ELF-1 (cell line): ENCODE data around the gene TMEM30A.

Source experiments
- DNase-seq: peaks from one replicate; pipeline ENCODE4 v3.0.0-alpha.2; 2016; ENCODE audit warnings: low read depth, low spot score

Gene TMEM30A

DNA sequence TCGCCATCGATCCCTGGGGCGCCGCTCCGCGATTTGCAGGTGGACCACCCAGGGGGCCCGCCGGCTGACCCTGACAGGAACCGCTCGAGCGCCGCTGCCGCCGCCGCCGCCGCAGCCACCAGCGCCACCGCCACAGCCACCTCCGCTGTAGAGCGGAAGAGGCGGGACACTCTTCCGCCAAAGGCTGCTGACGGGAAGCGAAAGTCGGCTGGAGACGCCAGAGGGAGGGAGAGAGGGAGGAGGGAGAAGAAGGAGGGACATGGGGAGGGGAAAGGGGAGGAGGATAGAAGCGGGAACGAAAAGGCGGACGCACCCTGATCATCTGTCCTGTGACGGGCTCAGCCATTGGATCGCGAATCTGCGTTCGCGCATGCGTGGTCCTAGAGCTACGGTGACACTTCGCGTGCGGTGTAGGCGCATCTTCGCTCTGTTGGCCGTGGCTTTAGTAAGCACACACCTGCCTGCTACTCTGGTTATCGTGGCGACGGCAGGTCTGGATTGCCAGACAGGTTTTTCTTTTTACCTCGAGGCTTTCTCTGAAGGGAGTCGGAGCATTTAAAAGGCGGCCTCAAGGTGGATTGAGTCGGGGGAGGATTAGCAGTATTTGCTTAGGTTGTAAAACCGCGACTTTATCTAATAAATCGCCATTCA, at the start of gene TMEM30A:
TMEM30A (minus strand) TSS at position 161 of the 651 bp plus-strand sequence; CDS start at position 7, 154 bp downstream.
- DNase-seq = peak; percentile 99

DNA sequence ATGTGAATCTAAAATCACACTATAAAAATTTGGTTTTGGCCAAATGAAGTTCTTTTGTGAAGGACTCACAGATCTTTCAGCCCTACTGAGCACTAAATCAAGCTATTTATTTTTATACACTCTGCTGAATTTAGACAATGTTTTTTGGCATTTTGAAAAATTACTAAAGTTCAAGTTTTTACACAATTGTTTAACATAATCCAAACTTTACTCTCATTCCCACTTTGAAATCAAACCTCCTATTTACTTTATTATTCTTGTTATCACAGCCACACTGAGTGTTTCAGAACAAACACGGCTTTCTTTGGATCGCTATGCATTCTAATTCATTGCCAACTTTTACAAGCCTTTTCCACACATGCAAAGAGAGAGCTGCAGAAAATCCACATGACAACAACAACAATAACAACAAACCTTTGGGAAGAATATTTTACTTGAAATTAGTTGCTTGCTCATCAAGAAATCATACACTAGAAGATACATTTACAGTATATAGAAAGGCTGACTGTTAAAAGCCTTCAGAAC, 49.1 kb upstream of the TMEM30A start:
- no peak for DNase-seq

DNA sequence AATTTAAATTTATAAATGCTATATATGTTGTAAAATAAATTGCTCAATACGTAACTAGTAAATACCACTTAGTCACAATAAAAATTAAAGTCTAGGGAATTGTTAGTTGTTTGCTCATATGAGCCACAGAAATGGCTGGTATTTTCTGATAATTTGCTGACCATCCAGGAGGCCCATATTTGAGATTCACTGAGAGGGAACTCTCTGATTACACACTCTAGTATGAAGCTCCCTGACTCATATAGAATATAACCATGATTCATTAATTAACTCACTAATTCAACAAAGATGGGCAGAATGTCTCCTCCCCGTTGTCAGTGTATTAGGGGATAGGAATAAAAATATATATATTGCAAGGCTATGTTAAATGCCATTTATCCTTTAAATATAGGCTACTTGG, 46.6 kb upstream of the TMEM30A start:
- no peak for DNase-seq

DNA sequence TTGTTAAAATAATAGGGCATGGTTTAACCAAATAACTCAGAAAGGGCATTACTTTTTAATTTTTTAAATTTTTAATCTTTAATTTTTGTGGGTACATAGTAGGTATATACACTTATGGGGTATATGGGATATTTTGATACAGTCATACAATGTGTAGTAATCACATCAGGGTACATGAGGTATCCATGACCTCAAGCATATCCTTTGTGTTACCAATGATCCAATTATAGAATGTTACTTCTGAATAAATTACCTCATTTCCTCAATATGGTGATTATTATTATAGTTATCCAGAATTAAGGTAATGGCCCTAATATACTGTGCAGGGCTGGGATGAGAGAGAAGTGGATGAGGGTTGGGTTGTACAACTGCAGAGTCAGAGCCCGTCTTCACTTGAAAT, 45.1 kb upstream of the TMEM30A start:
- no peak for DNase-seq

DNA sequence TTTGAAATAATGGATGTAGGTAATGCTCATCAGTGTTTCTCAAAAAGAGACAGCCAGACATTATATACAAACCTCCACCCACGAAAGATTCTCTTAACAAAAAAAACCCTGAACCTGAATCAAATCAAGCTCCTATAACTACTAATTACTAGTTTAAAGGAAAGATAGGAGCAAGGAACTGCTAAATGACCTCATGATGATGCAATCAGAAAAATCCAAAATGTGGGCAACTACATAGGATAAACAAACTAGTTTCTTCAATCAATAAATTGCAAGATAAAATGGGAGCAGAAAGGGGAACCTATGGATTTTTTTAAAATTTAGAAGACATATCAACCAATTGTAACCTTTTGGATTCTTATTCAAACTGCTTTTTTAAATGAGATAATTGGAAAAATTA, 43.2 kb upstream of the TMEM30A start:
- no peak for DNase-seq

DNA sequence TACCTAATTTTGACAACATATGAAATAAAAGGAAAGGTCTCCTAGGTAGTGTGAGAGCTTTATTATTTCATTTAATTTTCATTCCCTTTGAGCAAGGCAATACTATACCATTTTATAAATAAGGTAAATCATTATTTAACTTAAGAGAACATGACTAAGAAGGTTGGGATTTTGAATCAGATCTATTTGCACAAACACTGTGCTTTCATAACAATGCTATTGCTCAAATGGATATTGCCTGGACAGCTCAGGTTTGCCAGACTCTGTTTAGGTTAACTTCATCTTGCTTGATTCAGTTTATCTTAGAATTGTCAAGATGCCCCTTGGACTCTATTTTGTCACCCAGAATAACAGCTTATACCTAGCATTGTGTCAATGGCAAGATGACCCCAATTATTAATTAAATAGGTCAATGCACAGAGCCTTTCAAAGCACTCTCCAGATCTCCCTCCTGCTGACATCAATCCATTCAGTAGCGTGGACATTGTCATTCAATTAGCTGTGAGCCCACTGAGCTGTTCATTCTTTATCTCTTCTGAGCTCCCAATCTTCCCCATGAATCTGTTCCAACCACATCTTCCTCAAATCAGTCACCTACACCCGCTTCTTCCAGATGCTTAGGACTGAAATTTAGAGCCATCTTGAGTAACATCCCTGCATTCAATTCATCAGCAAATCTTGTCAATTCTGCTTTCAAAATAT, 42.1 kb upstream of the TMEM30A start:
- DNase-seq = no peak

DNA sequence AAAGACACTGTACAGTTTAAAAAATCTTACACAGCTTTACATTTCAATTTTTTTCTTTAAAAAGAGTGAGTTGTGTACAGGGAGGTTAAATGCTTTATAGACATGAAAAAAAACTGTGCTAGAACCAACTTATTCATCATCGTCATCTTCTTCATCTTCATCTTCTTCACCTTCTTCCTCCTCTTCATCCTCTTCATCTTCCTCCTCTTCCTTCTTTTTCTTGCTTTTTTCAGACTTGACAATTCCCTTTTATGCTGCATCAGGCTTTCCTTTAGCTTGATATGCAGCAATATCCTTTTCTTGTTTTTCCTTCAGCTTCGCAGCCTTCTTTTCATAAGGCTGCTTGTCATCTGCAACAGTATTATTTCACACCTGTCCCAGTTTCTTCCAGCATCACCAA, 34.3 kb upstream of the TMEM30A start:
- DNase-seq = no peak

DNA sequence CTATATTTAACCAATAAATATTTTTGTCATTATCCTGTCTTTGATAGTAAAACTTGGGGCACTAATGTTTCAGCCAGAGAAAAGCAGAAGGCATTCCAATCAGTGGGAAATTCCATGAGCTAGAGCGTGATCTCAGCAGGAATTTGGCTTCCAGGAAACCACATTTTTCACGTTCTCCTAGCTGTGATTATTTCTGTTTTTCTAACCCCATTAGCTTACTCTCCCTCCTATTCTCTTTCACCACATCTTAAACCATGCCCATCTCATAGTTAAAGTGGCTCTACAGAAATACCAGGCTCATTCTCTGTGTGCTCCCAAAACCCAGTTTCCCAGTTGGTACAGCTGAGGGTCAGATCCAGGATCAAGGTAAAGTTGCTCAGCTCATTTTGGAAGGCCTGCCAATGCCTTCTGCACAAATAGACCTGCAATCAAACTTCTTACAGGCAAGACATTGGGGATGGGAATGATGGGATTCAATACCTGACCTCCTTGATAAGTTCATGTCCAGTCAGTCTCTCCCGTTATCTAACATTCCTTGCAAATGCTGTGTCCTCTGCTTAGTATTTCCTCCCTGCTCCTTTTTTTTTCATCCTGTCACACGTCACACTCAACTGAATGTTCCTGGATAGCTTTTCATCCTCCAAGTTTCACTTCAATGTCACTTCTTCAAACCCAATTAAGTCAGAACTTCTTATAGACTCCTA, 33.1 kb upstream of the TMEM30A start:
- DNase-seq = no peak

DNA sequence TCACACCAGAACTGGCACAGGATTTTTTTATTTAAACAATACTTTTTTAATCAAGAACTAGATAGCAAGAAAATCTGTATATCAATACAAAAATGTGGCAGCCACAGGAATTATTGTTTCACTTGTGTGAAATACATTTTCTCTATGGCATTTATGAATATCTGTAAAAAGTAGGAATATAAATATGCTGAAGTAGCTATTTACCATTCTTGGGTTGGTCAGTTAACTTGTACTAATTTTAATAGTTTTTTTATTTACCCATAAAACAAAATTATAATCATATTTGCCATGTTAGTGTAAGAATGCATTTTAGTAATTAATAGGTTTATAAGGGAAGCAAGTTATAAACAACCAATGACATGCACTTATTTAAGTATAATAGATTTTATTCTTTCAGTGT, 31.4 kb upstream of the TMEM30A start:
- DNase-seq = no peak

DNA sequence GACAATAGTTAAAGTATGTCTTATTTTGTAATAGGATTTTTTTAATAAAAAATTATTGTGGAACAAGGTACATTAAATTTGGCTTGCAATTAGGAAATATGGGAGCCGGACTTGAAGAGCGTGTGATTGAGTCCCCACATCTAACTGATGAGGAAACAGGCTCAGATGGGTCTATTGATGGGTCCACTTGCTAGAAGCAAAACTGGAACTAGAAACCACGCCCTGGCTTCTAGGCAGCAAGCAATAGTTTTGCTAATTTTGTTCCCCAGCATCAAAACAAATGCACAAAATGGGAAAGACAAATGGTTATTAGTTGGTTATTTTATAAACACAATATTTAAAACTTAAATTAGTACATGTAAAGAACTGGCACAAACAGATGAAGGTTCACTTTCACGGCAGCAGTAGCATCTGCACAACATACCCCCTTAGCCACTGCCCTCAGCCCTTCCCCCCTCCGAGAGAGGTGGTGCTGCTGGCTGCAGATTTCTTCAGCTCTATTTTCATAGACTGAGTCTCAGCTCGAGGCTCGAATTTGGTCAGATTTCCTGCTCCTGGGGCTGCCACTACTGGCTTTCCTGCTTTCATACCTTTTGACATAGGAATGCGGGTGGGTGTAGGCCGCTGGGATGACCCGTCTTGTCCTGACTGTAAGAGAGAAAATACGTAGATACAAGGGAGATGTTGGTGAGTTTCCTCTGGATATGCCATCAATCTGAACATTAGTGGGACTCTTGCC, 23.8 kb upstream of the TMEM30A start:
- peak; percentile 34 for DNase-seq

DNA sequence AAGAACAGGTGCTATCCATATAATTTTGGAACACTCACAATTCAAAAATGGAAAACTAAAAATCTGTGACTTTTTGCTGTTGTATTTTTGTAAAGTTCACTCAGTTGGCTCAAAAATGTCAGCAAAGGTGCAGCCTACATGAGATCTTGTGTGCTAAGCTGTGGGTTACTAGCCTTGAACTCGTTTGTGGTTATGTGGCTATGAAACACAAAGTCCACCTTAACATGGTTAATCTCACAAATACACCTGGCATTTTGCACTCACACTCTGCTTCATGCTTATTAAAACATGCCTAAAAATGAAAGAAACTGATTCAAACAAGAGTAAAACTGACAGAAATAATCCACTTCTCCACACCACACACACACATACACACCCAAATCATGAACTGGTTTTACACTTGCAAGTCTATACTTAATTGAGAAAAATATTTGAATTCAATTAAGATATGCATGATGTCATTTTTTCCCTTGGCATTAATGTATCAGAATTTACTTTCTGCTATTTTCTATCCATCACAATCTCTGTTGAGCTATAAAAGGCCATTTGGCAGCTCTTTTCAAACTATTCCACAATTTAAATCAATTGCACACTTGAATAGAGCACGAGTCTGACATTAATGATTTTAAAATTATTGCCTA, 22.9 kb upstream of the TMEM30A start:
- no peak for DNase-seq

DNA sequence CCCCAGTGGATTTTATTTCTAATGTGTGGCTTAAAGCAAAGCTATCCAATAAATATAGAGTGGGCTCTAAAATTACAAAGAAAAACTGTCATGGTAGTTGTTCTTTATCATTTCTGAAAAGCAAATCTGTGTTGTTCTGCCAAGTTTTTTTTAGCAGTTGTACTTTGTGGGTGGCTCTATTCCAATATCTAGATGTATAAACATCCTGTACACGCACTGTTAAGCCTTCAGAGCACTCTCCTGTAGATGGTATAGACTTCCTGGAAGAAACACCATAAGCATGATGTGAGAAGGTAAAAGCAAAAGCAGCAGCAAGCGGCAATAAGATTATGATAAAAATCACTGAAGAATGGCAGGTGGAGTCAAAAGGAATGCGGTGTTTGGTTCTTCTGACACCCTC, 21.5 kb upstream of the TMEM30A start:
- no peak for DNase-seq

DNA sequence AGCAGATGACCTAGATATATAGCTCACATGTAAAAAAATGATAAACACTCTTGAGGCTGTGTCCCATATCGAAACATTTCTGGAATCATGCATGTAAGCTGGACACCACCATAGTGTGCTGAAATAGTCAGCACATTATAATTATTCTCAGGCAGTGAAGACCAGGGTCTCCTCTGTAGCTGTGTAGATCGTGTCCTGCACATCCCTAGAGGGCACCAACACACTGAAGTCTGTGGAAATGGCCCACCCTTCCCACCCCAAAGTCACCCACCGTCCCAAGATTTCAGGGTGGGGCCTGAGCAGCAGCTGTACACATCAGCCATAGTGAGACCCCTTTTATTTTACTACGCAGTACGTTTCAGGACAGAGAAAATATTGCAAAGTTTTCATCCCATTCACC, 21.0 kb upstream of the TMEM30A start:
- no peak for DNase-seq

DNA sequence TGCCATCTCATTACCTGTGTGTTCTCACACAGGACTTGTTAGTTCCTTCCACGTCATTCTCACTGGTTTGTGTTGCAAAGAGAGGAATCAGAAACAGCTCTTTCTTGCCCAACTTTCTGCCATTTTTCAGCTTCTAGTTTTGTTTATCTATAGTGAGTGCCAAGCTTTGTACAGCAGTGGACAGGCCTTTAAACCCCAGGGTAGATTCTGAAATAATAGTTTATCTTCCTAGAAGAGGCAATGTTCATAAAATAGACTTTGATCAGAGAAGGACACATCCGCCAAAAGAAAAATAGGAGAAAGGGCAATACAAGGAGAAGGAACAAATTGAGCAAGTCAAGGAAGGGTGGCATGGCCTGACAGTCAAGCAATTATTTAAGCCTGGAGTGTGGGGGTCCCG, 17.7 kb upstream of the TMEM30A start:
- DNase-seq = no peak

DNA sequence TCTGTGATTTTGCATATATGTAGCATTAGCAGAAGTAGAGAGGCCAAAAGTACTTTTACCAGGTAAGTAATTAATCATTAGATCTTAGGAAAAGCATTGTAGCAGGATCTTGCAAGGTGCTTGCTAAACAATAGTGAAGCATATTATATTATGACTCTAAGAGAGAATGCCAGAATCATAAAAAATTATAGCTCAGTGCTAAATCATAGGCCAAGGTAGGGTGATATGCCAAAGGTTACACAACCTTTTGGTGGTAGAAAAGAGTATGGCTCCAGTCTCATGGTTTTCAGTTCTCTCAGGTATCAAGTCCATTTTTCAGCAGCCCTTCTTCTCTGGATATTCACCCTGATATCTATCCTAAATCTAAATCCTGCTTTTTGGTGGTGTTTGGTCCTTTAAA, 16.9 kb upstream of the TMEM30A start:
- DNase-seq = no peak

DNA sequence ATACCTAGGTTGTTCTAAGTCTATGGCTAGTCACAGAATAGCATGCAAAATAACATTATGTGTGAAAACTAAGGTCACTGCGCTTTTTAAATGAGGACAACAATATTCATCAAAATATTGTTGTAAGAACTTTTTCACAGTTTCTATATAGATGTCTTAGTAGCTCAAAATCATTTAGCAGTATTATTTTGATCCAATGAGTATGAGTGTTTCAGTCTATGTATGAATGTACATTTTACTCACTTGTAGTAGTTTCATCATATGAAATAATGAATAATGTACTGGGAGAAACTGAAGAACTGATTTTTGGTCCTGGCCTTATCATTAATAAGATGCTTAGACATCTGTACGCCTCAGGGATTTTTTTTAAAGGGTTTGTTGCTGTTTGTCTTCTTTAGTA, 16.5 kb upstream of the TMEM30A start:
- no peak for DNase-seq

DNA sequence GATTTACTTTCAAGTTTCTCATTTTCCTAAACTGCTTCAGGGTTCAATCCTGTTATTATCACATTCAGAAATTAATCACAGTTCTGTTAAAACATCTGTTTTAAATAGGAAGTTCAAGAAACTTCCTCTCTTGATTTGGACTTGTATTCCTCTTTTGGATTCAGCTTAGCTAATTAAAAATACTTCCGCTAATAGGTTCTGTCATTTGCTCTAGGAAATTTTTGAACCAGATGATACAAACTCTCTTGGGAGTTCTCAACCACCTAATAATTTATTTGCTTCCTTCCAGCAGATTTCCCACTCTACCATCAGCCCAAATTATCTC, 15.9 kb upstream of the TMEM30A start:
- DNase-seq = no peak

DNA sequence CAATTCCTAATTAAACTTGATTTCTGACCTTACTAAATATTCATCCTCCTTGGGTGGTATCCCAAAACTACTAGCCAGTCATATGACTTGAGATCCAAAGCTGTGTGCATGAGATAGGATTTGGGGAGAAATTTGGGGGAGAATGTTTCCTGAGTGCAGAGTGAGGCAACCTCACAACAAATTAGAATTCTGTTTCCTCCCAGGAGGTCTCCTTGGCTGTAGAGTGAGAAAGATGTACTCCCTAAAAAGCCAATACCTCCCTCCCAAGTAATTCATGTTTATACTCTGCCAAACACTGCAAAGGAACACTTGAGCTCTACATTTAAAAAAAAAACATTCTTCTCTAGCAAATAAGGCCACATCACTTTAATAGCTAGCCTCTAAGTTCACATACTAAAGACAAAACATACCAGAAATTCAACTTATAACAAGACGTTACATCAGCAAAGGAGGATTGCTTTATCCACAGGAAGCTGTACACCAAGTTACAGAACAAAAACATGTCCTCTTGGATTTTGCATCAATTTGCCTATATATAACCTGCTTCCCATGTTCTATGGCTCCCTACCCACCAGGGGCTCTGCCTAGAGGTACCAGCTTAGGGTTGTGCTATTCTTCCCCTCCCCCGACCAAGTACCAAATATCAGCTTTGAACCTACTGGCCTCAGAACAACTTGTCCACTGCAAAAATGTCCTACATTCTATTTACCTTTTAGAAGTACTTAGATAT, 15.4 kb upstream of the TMEM30A start:
- no peak for DNase-seq

DNA sequence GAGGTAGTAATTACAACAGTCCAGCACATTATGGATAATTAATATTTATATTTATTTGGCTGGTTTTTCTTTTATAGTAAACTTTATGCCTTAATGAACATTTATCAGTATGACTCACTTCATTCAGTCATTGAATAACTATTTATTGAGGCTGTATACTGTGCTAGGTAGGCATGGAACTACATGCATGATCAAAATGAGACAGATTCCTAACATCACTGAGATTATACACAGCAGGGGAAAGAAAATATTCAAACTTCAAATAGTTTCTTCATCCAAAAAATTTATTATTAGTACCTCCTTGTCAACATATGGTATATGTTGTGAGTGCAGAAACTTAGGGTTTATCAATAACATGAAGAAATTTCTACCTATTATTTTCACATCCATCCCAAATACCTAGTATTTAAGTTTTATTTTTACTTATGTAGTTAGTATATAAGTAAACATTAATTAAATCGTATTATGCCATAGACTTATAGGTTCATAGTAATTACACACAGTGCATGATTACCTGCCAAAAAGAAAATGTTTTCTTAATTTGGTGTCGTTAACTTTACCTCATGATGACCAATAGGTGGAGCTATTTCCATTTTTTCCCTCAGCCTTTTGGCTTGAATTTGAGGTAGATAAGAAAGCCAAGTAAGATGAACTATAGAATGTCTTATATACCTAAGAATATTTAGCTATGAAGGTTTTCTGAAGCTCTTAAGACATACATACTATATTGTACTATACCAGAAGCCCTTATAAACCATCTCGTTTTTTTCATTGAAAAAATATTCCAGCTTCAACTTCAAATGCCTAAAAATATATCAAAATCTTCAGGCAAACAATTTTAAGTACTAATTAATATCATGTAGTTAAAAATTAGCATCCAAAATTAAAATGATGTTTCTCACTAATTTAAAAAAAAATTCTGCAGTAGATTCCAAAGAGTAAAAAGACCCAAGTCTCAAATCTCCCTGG, 12.5 kb upstream of the TMEM30A start:
- DNase-seq = no peak

DNA sequence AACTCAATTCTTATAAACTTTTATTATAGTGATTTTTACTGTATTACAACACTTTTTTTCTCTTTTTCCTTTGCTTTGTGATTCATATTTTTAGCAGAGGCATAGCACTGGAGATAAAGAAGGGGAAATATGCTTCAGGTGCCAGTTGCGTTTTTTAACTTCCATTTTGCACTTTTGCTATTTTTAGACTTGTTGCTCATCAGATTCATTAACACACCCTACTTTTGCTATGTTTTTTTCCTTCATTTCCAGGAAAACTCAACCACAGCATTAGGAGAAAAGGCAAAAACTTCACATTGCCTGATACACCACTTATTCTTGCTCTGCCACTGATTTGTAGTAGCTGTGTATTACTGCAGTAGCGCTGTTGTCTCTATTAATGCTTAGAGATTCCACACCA, 8.0 kb upstream of the TMEM30A start:
- no peak for DNase-seq
